Stimulated activated CD4-positive, alpha-beta T cell treated with anti-CD3 and anti-CD28 coated beads, Interleukin-2, amount 100 ng/mL, for 4 hours (primary cell): ENCODE results near the gene WDR49.
"Not testable (repeated sequence)": the region's sequence is repeated elsewhere in the genome, so short reads cannot be mapped to it uniquely, and the experiment has no call there.

Experiments
- DNase-seq: peaks from one replicate; pipeline ENCODE4 v3.0.0-alpha.2; 2020; ENCODE audit warnings: low read depth

The WDR49 gene

GRCh38 chr3:167614196-167614595, 39.5 kb downstream of the WDR49 start:
- not testable (repeated sequence) for DNase-seq

DNA sequence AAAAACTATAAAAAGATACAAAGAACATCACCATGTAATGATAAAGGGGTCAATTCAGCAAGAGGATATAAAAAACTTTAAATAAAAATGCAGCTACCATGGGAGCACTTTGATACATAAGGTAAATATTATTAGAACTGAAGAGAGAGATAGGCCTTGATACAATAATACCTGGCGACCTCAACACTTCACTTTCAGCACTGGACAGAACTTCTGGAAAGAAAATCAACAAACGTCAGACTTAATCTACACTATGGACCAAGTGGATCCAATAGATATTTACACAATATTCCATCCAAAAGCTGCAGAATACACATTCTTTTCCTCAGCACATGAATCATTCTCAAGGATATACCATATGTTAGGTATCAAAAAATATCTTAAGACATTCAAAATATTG, 42.0 kb downstream of the WDR49 start:
- no peak for DNase-seq

GRCh38 chr3:167609156-167609555, 44.6 kb downstream of the WDR49 start:
- DNase-seq = no peak

- no peak for DNase-seq
Measured at GRCh38 chr3:167606836-167607235, 46.9 kb downstream of the WDR49 start.

- DNase-seq = no peak
Measured at GRCh38 chr3:167605871-167606270, 47.9 kb downstream of the WDR49 start.

DNA sequence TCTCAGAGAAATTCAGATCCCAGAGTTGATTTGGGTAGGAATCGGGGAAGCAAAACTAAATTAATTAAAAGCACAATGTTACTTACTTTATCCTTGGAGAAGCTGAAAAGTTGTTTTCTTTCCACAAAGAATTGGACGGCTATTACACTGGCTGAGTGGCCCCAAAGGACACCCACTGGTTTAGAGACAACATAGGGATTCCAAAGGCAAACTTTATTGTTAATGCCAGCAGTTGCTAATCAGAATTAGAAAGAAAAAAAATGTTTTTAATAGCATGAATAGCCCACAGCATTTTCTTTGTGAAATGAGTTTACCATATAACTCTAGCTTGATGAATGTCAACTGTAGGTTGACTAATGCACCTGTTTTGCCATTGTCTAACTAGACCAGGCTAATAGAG, 51.7 kb downstream of the WDR49 start:
- no peak for DNase-seq

- DNase-seq = no peak
Measured at GRCh38 chr3:167587651-167588050, 66.1 kb downstream of the WDR49 start.

DNA sequence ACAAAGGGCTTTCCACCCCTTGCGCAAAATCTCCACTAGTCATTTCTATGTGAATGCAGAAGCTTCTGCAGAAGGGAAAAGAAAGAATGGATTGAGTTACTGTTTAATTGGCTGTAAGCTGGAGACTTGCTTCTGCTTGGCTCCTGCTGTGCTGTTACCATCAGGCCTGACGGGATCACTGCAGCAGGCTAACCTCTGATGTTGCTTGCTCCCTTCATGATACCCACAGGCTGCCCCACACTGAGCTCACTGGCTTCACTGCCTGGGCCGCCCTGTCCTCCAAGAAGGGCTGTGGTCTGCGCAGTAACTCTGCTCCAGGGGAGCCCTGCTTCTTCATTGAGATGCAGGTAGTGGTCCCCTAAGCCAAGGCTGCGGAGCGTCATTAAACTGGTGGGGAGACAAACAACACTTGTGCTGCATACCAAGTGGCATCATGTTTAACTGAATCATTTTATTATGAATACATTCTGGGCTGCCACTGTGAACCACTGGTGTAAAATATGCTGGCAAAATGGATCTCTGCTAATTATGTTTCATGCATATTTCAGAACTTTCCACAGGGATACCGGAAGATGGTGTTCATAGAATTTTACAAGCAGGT, 78.6 kb downstream of the WDR49 start:
- DNase-seq = no peak

DNA sequence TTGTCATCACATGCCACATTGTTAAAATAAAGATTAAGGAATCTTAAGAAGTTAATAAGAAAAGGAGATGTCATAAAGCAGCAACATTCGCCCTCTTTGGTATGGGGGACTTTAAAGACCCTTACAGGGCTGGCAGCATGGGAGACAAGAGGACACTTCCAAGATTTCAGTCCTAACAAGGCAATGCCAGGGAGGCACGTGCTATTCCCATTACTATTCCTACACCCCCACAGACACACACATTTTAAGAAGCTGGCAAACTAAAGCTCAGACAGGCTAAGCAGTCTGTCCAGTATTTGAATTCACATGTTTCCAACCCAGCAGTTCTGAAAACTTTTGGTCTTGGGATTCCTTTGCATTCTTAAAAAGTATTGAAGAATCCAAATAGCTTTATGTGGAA, 80.8 kb downstream of the WDR49 start:
- no peak for DNase-seq

DNA sequence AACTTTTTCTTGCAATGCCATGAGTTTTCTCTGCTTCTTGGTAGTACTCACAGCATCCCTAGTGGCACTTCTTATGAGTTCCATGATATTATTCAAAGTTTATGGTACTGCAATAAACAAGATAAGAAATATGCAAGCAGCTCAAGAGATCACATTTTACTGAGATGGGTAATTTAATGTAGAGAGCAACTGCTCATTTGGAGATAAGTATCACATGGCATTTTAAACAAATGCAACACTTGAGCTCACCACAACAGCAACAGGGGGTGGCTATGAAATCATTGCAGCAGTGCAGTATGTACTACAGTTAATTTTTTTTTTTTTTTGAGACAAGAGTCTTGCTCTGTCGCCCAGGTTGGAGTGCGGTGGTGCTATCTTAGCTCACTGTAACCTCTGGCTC, 85.1 kb downstream of the WDR49 start:
- DNase-seq = no peak

GRCh38 chr3:167565489-167565888, 88.3 kb downstream of the WDR49 start:
- no peak for DNase-seq

GRCh38 chr3:167564612-167565011, 89.1 kb downstream of the WDR49 start:
- DNase-seq = no peak

DNA sequence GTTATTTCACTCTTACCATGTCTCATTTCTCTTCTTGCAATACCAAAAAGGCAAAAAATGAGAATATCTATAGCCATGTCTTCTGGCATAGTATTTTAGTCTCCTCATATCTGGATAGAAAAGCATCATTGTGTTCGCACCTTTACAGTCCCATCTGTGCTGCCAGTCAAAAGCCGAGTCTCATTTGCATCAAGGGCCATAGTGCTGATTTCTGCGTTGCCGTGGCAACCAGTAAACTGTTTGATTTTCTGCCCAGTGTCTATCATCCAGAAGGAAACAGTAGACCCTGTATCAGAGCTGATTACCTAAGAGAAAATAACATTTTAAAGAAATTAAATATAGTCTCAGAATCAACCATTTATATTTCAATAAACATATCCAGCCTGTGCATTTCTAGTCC, 93.8 kb downstream of the WDR49 start:
- no peak for DNase-seq

- DNase-seq = no peak
Measured at GRCh38 chr3:167554898-167555297, 98.8 kb downstream of the WDR49 start.

GRCh38 chr3:167538081-167538480, 115.7 kb downstream of the WDR49 start:
- no peak for DNase-seq

DNA sequence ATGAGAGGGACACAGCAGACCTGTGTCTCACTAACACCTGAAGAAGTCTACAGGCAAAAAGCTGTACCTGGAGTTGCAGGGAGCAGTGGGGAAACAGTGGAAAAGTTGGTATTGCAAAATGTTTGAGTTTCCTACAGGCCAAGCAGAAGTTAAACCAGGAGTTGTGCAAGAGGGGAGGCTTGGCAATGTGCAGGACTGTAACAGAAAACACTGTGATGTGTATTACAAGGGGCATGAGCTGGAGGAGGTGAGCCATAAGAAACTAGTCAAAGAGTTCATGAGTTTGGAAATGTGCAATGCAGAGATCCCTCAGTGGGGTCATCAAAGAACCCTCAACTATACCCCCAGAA, 132.8 kb downstream of the WDR49 start:
- no peak for DNase-seq

DNA sequence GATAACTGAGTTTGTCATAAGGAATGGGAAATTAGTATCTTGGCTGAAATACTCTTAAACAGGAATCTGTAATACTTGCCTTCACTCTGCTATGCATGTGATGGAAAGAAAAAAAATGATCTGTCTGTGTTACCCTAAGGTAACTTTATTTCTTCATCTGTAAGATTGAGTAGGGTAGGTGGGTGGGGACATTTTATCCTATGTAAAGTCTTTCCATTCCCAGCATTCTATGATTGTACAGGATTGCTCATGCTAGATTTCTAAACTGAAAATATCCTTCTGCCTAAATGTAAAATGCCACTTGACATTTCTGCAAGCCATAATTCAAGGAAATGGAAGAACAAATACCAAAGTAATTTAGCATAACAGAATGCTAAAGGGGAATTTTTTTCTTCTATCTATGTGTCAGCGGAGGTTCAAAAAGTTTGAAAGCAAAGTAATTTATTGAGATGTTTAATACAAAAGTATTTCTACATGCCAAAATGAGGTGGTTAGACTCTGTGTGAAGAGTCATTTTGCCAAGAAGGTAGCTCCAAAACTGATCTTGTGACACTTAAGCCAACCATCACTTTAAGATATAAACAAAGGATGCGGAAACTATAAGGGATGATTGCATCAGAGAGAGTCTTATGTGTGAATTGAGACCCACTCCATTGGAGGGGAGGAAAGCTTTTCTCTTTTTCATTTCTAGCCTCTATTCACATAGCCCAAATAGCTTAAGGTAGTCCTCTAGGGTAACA, 133.3 kb downstream of the WDR49 start:
- no peak for DNase-seq

- DNase-seq = no peak
Measured at GRCh38 chr3:167507954-167508353, 145.8 kb downstream of the WDR49 start.

- no peak for DNase-seq
Measured at GRCh38 chr3:167502401-167502800, 151.3 kb downstream of the WDR49 start.

DNA sequence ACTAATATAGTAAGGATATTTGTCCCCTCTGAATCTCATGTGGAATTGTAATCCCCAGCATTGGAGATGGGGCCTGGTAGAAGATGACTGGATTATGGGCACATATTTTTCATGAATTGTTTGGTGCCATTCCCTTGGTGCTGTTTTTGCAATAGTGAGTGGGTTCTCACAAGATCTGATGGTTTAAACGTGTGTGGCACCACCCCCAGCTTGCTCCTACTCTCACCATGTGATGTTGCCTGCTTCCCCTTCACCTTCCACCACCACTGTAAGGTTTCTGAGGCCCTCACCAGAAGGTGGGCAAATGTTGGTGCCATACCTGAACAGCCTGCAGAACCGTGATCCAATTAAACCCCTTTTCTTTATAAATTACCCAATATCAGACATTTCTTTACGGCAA, 151.8 kb downstream of the WDR49 start:
- DNase-seq = no peak

DNA sequence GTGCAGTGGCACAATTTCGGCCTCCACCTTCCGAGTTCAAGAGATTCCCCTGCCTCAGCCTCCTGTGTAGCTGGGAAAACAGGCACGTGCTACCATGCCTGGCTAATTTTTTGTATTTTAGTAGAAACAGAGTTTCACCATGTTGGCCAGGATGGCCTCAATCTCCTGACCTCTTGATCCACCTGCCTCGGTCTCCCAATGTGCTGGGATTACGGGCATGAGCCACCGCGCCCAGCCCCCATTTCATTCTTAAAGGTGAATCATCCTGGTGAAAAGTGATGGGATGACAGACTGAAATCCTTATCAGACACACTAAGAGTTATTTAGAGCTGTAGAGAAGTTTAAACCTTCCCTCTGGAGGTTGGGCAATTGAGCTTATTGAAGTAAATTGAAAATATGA, 155.8 kb downstream of the WDR49 start:
- no peak for DNase-seq

DNA sequence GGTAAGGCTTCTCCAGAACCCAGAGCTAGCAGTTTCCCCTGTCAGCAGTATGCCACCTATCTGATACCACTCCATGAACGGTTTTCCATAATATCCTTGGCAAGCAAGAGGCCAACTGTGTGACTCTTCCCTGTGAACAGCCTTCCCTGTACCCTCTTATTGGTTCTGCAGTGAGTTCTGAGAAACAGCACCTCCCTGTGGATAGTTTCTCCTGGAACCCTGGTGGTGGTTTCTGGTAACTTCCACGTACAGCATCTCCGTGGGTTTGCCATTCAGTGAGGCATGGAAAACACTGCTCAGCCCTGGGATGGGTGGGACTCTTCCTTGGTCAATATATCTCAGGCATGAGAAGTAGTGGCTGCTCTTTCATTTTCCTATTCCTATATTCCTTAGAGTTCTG, 160.5 kb downstream of the WDR49 start:
- DNase-seq = no peak

DNA sequence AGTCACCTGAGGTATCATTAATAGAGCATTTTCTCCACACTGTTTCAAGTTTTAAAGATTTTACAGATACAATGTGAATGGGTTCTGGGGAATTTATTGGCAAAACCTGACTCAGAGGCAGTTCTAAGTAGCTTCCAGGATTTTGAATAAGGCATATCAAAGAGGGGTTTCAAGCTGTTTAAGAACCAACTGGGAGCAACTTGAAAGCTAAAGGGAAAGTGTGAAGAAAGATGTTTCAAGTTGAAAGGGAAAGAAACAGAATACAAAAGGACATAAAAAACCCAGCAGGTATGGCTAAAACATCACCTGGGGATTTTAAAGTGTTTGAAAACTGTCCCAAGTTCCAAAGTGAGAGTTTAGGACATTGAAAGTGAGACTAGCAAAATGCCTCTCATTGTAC, 162.1 kb downstream of the WDR49 start:
- no peak for DNase-seq

DNA sequence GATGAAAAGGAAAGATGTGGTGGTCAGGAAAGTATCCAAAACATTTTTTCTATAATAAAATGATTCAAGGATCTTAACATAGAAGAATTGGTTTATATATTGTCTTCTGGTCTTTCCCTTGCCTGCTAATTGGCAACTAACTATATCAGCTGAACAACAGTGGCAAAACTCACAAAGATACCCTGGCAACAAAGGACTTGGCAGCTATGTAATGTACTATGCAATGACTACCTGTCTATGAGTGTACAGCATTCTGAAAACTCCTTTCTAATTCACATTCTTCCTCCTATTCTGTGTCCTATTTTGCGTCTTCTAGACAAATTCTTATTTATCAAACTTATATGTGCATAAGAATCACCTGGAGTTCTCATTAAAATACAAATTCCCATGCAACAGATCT, 164.2 kb downstream of the WDR49 start:
- DNase-seq = no peak
